Testis (tissue), 2 donors: Measurements from ENCODE around the gene SERINC1.

ENCODE experiments used
- POLR2A ChIP-seq: fragments of 450-650 bp; IDR thresholded peaks from one replicate; pipeline ENCODE4 v1.6.1; 2017; ENCODE audit warnings: antibody characterized with exemption, mild to moderate bottlenecking, moderate library complexity
- TF ChIP-seq, protein P1 (sequence below), 3 experiments: fragments of 450-650 bp in 2 of 3; fragments of 200-600 bp in 1 of 3; sonication (generic) in 1 of 3; IDR thresholded peaks; one replicate each; pipeline ENCODE4 v1.5.1; 2016 to 2019; ENCODE audit warnings: antibody characterized with exemption in 3 of 3, mild to moderate bottlenecking in 2 of 3, moderate library complexity in 1 of 3

DNA sequence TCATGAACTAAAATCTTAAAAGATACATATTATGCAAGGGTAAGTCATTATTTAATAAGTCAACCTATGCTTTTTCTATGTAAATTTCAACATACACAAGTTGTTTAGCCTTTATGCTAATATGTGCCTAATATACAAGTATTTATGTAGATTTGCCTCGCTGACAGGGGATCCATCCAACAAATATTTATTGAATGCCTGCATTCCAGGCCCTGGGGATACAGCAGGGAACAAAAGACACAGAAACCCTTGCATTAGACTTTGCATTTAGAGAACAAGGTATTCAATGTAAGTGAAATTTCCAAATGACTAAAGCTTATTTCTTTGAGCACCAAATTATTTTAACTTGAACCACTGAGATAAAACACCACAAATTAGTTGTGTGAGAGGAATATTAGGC is 19.1 kb downstream of the SERINC1 start:
- TF ChIP-seq POLR2A: no peak
- TF ChIP-seq, protein P1, sequence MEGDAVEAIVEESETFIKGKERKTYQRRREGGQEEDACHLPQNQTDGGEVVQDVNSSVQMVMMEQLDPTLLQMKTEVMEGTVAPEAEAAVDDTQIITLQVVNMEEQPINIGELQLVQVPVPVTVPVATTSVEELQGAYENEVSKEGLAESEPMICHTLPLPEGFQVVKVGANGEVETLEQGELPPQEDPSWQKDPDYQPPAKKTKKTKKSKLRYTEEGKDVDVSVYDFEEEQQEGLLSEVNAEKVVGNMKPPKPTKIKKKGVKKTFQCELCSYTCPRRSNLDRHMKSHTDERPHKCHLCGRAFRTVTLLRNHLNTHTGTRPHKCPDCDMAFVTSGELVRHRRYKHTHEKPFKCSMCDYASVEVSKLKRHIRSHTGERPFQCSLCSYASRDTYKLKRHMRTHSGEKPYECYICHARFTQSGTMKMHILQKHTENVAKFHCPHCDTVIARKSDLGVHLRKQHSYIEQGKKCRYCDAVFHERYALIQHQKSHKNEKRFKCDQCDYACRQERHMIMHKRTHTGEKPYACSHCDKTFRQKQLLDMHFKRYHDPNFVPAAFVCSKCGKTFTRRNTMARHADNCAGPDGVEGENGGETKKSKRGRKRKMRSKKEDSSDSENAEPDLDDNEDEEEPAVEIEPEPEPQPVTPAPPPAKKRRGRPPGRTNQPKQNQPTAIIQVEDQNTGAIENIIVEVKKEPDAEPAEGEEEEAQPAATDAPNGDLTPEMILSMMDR (IDR thresholded peaks at IDR 0.05): no peak
